Measurements from ENCODE around the gene UBE2D2. TPM values are rescaled to one million over a fixed set of nuclear protein-coding genes. Genes with fewer than 3 reads are reported as not detected.

The UBE2D2 gene
- total RNA-seq, 1 donor: 36.6 TPM

- DNase-seq (ENCODE audit: low read depth in 2 of 3, low spot score in 2 of 3): peak; percentile 55 to 80 (median 73)
Observed at GRCh38 chr5:139633295-139634027, 72.3 kb downstream of the UBE2D2 start.

DNA sequence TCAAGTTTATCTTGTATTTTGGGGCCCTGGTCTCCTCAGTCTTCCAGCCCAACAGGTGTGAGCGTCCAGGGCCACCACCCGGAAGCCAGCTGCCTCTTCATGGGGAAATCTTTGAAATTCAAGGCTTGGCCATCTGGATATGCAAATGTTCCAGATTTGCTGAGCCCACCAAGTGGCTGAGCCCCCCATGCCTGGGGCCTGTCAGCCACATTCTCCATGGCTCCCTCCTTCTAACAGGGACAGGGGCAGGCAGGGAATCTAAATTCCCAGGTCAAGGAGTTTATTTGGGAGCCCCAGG, 72.8 kb downstream of the UBE2D2 start:
- no peak for DNase-seq (ENCODE audit: low read depth in 2 of 3, low spot score in 2 of 3)

- DNase-seq (ENCODE audit: low read depth in 2 of 3, low spot score in 2 of 3): no peak
Observed at GRCh38 chr5:139634541-139634940, 73.4 kb downstream of the UBE2D2 start.

DNA sequence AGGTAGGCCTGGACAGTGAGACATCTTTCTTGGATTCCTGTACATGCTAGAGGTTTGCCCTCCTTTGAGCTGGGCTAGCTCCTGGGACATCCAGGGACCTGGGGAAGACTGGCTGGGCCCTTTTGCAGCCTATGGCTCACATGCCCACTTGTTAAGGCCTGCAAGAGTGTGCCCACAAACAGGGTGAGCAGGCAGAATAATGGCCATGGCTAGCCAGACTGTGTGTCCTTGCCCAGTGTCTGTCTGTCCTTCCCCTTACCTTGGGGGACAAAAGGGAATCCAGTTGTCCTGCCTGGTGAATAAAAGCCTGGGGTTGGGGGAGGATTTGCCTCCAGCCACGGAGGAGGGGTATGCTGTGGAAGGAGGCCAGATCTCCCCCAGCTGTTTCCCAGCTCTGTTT, 74.1 kb downstream of the UBE2D2 start:
- no peak for DNase-seq (ENCODE audit: low read depth in 2 of 3, low spot score in 2 of 3)

DNA sequence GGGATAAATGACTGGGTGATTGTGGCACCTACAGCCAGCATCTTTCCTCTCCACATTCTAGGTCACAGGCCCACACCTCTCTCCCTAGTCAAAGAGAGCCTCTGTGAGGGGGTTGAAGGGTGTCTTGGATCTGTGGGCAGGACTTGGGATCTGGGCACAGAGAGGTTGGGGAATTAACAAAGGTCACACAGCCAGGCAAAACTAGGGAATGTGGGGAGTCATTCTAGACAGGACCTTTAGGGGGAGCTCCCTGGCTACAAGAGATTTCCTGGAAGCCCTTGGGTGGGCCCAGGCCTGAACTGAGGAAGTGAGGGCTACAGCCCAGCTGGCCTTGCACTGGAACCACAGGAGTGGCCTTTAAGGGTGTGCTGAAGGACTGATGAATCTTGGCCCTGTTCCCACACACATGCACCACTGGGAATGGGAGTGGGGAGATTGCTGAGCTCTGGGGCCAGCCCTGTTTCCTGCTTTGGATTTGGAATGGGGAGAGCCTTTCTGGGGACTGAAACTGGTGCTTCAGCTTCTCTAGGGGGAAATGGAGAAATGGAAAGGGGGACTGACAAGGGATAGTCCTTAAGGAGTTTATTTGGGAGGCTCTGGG, 74.6 kb downstream of the UBE2D2 start:
- DNase-seq (ENCODE audit: low read depth in 2 of 3, low spot score in 2 of 3): peak in 2 of 3 donors; percentile 66 to 67

DNA sequence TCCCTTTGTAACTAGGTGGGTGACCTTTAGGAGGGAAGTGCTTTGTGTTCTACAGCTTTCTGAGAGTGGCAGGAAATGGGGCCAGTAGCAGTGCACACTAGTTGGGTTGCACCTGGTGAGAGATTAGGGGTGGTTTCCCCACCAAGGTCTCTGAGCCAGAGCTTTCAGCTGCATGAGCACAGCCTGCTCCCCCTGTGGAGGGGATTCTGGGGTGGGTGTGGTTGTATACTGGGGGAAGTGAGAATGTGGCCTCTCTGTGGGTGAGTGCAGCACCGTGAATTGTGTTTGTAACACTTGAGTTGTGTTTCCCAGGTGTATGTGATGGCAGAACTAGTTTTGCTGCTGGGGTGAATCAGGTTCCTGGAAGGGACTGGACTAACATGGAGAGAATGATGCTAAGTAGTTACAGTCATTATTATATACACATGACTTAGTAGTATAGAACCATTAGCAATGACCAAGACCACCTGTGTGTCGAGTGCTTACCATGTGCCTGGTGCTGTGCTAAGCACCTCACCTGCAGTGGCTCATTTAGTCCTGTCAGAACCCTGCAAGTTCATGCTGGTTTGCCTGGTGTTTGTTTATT, 75.2 kb downstream of the UBE2D2 start:
- DNase-seq (ENCODE audit: low read depth in 2 of 3, low spot score in 2 of 3): peak in 2 of 3 donors; percentile 78 to 83

DNA sequence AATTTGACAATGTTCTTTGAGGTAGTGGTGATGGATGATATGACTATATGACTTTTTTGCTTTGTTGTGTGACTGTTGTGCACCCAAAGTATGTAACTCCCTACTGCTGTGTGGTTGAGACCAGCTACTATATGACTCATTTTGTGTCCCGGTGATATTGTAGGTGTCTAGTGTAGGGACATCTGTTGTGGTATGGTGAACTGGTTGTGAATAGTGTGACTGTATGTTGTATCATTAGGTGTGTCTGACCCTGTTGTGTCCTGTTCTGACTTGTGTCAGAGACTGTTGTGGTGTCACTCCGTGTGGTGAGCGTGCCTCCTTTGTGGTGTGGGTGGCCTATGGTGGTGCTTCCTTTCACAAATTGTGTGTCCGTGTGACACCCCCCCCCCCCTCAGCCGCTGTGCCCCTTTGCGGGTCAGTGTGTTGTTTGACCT, 75.9 kb downstream of the UBE2D2 start:
- DNase-seq (ENCODE audit: low read depth in 2 of 3, low spot score in 2 of 3): peak in 2 of 3 donors; percentile 42 to 60

- peak in 2 of 3 donors; percentile 89 for DNase-seq (ENCODE audit: low read depth in 2 of 3, low spot score in 2 of 3)
Observed at GRCh38 chr5:139637438-139638089, 76.4 kb downstream of the UBE2D2 start.

DNA sequence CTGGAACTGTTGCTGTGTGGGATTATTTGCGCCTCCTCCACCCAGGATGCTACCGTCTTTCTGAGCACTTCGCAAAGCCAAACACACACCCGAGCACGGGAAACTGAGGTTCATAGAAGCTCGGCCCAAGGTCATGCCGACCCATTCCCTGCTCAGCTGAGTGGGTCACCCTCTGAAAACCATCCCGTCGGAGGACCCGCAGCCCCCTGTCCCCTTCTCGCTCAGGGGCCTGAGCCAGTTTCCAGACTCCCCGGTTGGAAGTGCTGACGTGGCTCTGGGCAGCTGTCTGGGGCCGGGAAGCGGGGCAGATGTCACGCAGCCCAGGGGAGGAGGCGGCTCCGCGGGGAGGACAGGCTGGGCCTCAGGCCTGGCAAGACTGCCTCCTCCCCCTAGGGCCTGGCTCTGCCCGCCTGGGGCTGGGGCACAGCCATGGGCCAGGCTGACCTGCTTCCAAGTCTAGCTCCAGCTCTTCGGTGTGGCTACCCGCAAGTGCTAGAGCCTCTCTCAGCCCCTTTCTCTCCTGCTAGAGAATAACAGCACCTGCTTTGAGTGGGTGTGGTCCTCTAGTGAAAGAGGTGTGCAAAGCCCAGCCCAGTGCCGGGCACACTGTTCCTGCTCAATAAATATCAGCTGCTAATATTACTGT, 77.1 kb downstream of the UBE2D2 start:
- DNase-seq (ENCODE audit: low read depth in 2 of 3, low spot score in 2 of 3): peak in 2 of 3 donors; percentile 60 to 62

- DNase-seq (ENCODE audit: low read depth in 2 of 3, low spot score in 2 of 3): no peak
Observed at GRCh38 chr5:139638736-139639618, 77.8 kb downstream of the UBE2D2 start.

- no peak for DNase-seq (ENCODE audit: low read depth in 2 of 3, low spot score in 2 of 3)
Observed at GRCh38 chr5:139639619-139640380, 78.7 kb downstream of the UBE2D2 start.

GRCh38 chr5:139640421-139641115, 79.4 kb downstream of the UBE2D2 start:
- no peak for DNase-seq (ENCODE audit: low read depth in 2 of 3, low spot score in 2 of 3)

- DNase-seq (ENCODE audit: low read depth in 2 of 3, low spot score in 2 of 3): no peak
Observed at GRCh38 chr5:139641116-139642080, 80.3 kb downstream of the UBE2D2 start.

DNA sequence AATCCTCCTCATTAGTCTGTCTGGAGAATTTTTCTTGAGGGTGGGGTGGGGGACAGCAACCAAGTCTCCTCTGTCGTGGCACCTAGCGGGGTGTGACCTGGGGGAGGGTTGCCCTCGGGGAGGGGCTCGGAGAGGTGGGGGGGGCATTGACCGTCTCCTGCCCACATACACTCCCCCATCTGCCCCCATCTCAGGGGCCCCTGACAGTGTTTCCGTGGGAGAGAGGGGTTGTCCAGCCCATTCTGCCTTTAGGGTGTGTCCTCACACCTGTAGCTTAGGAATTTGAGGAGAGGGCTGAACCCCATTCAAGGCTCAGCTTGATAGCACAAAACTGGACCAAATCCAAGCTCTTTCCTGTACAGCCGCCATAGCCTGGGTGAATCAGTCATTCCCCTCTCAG, 81.1 kb downstream of the UBE2D2 start:
- DNase-seq (ENCODE audit: low read depth in 2 of 3, low spot score in 2 of 3): no peak

DNA sequence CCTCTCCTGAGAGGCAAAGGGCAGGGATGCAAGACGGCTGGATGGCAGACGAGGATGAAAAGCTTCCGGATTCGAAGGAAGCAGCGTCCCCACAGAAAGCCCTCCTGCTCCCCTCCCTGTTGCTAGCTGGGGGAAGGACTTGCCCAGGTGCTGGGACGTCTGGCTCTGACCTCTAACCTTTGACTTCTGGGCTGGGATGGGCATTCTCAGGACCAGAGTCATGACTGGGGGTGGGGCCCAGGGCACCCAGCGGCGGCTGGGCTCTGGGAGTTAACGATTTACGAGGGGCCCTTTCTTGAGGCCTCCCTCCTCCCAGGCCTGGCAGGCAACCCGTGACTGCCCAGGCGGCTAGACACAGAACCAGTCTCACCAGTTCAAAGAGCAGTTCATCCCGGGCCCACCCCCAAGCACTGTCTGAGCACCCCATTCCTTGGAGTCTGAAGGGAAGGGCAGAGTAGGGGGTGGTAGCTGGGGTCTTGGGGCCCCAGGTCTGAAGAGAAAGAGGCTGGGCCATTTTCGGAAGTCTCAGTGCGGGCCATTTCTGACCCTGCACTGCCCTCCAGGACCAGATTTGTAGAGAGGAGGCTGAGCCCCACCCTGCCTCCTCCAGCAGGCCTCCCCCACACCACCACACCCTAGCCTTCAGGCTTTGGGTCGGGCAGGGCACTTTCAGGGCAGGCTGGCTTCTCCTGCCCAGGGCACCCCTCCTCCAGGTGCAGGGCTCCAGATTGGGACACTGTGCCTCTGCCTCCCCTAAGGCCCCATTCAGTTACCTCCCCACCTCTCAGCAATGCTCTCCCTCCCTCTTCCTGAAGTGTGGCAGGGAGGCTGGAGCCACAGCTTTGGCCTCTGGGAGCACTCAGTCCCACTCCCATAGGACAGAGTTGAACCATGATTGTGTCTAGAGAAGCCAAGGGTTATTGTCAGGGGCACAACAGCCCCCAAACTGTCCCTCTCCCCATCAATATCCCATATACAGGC, 82.0 kb downstream of the UBE2D2 start:
- DNase-seq (ENCODE audit: low read depth in 2 of 3, low spot score in 2 of 3): no peak

DNA sequence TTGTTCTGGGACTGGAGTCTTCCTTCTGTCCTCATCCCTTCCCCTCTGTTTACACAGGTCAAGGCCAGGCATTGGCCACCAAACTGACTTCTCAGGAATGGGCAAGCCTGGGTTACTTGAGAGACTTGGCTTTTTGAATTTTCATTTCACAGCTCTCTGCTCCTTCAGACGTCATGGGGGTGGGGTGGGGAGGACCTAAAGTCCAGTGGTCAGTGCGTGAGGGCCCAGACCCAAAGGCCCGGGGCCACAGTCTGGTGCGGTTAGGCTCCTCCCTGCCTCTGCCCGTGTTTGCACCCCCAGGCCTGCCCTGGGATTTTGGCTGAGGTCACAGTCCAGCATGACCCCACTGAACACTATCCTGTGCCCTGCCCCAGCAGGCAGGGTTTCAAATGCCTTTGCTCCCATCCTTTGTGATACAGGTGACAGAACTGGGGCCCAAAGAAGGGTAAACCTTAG, 82.9 kb downstream of the UBE2D2 start:
- no peak for DNase-seq (ENCODE audit: low read depth in 2 of 3, low spot score in 2 of 3)
